OCI-LY1 (cell line): ENCODE data around the gene PROCR.

Source experiments
- EZH2 ChIP-seq: fragments of 200-600 bp; sonication (generic), shearing (Covaris generic); IDR thresholded peaks from 2 replicates; pipeline ENCODE4 v1.8.0; 2017; ENCODE audit warnings: borderline replicate concordance, mixed run types, mild to moderate bottlenecking, antibody characterized with exemption, low read length, moderate library complexity, mixed read lengths
- TF ChIP-seq, protein P1 (sequence below): fragments of 200-600 bp; sonication (generic), shearing (Covaris generic); IDR thresholded peaks from 2 replicates; pipeline ENCODE4 v1.5.1; 2017; ENCODE audit warnings: mild to moderate bottlenecking, antibody characterized with exemption, low read length, moderate library complexity, mixed read lengths

DNA sequence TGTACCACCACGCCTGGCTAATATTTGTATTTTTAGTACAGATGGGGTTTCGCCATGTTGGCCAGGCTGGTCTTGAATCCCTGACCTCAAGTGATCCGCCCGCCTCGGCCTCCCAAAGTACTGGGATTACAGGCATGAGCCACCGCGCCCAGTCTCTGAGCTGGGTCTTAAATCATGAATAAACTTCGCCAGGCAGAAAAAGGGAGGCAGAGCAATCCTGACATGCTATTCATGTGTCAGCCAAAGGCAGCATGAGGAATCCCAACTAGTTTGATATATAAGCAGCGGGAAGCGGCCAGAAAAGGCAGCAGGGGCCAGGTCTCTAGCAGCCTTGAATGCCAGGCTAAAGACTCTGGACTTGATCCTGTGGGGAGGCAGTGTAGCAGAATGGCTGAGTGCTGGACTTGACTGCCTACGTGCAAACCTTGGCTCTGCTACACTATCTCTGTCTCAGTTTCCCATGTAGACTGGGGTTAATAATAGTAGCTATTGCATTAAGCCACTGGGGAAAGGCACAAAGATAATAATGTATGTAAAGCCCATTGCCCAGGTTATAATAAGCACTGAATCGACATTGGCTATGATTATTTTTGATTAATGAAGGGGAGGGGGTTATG, 1.8 kb downstream of the PROCR start:
- TF ChIP-seq, protein P1, sequence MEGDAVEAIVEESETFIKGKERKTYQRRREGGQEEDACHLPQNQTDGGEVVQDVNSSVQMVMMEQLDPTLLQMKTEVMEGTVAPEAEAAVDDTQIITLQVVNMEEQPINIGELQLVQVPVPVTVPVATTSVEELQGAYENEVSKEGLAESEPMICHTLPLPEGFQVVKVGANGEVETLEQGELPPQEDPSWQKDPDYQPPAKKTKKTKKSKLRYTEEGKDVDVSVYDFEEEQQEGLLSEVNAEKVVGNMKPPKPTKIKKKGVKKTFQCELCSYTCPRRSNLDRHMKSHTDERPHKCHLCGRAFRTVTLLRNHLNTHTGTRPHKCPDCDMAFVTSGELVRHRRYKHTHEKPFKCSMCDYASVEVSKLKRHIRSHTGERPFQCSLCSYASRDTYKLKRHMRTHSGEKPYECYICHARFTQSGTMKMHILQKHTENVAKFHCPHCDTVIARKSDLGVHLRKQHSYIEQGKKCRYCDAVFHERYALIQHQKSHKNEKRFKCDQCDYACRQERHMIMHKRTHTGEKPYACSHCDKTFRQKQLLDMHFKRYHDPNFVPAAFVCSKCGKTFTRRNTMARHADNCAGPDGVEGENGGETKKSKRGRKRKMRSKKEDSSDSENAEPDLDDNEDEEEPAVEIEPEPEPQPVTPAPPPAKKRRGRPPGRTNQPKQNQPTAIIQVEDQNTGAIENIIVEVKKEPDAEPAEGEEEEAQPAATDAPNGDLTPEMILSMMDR: no peak
- no peak for TF ChIP-seq EZH2
